Natural killer cell (primary cell): ENCODE measurements around the gene NCR3LG1. TPM values are rescaled to one million over a fixed set of nuclear protein-coding genes. Genes with fewer than 3 reads are reported as not detected.

Source experiments
- ATAC-seq, 3 donors: fragments of 150-1000 bp in 2 of 3; fragments of 200-7000 bp in 1 of 3; cut with Tn5 transposase; 1 replicate in 1 of 3; 2 replicates in 2 of 3; pipeline ENCODE4 v1.10.0; 2021; ENCODE audit warnings: mild to moderate bottlenecking in 2 of 3, moderate library complexity in 2 of 3
- DNase-seq, 2 donors: peaks; one replicate each; pipeline versions ENCODE4 v3.0.0 to v3.0.0-alpha.2; 2013 to 2021; ENCODE audit warnings: mixed read lengths in 1 of 2
- H3K27ac ChIP-seq: one replicate; pipeline ENCODE4 v1.5.1; 2013; ENCODE audit warnings: mild to moderate bottlenecking, low read length
- H3K27me3 ChIP-seq: one replicate; pipeline ENCODE4 v1.6.1; 2013; ENCODE audit warnings: low read length; ENCODE audit not compliant: control insufficient read depth, insufficient read depth
- H3K36me3 ChIP-seq: one replicate; pipeline ENCODE4 v1.6.1; 2013; ENCODE audit warnings: low read length; ENCODE audit not compliant: control insufficient read depth, insufficient read depth
- H3K4me1 ChIP-seq: one replicate; pipeline ENCODE4 v1.6.1; 2013; ENCODE audit warnings: low read length; ENCODE audit not compliant: control insufficient read depth, insufficient read depth
- H3K4me3 ChIP-seq: one replicate; pipeline ENCODE4 v1.5.1; 2013; ENCODE audit warnings: low read length
- H3K9me3 ChIP-seq: one replicate; pipeline ENCODE4 v1.6.1; 2013; ENCODE audit warnings: low read length; ENCODE audit not compliant: control insufficient read depth, insufficient read depth
- H3K27ac Mint-ChIP-seq, 2 donors: one replicate each; pipeline ENCODE4 v1.8.0; 2022; ENCODE audit warnings: mild to moderate bottlenecking in 2 of 2, mixed read lengths in 2 of 2, moderate library complexity in 1 of 2
- H3K27me3 Mint-ChIP-seq, 2 donors: one replicate each; pipeline ENCODE4 v1.8.0; 2022; ENCODE audit warnings: low read depth in 2 of 2, mixed read lengths in 2 of 2
- H3K36me3 Mint-ChIP-seq: one replicate; pipeline ENCODE4 v1.8.0; 2022; ENCODE audit warnings: mixed read lengths
- H3K4me1 Mint-ChIP-seq, 2 donors: one replicate each; pipeline ENCODE4 v1.8.0; 2022; ENCODE audit warnings: mixed read lengths in 2 of 2
- H3K4me3 Mint-ChIP-seq: one replicate; pipeline ENCODE4 v1.8.0; 2022; ENCODE audit warnings: mild to moderate bottlenecking, moderate library complexity, mixed read lengths
- H3K9me3 Mint-ChIP-seq, 2 donors: one replicate each; pipeline ENCODE4 v1.8.0; 2022; ENCODE audit warnings: mixed read lengths in 2 of 2
- WGBS: methylation state at CpG from one replicate; pipeline ENCODE4 v1.1.7; 2013; ENCODE audit warnings: missing lambda C conversion rate; ENCODE audit not compliant: insufficient coverage; 5-methylcytosine and 5-hydroxymethylcytosine counted together
- intact Hi-C: fragments of 100-400 bp; cut with micrococcal nuclease; formaldehyde crosslinking; loops from one replicate; pipeline ENCODE4 v1.14.2; 2022
- total RNA-seq, 4 donors: library from RNA; stranded (reverse); fragments of 120-200 nt in 1 of 4; gene quantifications; one replicate each; pipeline versions ENCODE4 v1.2.3 to v1.2.4, GENCODE V29; 2013 to 2022
- TF ChIP-seq, protein P1 (sequence below): fragments of 200-600 bp; IDR thresholded peaks from one replicate; pipeline ENCODE4 v1.8.0; 2022; ENCODE audit warnings: antibody characterized with exemption

Gene NCR3LG1
- total RNA-seq, 3 donors from 2014 or later (not counting 1 experiment from before 2014, with no cell fraction given), result 6.3 to 10.1 (median 9.7) TPM

DNA sequence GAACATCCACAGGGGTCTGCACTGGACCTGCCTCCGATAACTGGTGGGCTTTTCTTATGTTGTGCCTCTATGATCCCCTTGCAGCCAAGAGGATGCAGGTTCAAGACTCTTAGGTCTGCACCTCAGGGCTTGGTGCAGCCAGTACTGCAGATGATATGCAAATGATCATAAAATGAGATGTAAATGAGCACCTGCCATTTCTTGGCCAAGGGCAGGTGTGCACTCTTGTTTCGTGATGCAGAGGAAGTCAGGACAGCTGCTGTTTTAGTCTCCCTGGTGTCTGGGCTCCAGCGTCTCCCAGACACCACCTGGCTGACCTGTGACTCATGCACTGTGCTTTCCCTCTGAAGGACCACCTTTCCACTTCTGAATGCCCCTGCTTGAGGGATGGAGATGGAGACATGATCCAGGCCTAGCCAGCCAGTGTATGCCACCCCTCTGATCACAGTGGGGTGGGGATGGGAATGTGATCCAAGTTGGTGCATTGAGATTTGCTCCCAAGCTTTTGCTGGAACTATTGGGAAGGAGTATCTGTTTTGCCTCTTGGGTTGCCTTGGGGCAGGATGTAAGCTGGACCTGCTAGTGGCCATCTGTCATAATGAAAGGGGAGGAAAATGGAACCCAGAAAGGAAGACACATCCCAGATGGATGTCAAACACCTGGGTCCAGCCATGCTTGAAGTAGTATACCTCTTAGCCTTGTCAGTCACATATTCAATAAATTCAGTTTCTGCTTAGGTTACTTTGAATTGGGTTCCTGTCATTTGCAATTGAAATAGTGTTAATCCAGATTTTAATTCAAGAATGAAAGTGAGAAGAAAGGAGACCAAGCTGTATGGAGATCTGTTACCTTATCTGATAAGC lies 40.1 kb downstream of the NCR3LG1 start:
- DNase-seq, result no peak
- WGBS, result 67% methylated on average over 3 of the region's 3 CpGs
- no peaks in the 10 kb centered on the region for H3K36me3 ChIP-seq
- H3K27me3 ChIP-seq, result no peaks in the 10 kb centered on the region
- no peaks in the 10 kb centered on the region for H3K9me3 Mint-ChIP-seq
- H3K9me3 ChIP-seq, result no peaks in the 10 kb centered on the region
- H3K27ac Mint-ChIP-seq, result peak overlapping the region in 1 of 2 donors; percentile 56
- peaks cover 0 to 4% of the 10 kb centered on the region in 2 donors for H3K27me3 Mint-ChIP-seq
- peak overlapping the region; percentile 43 for H3K4me3 Mint-ChIP-seq
- H3K4me1 Mint-ChIP-seq, result peaks cover 9 to 11% of the 10 kb centered on the region in 2 donors
- no peaks in the 10 kb centered on the region for H3K36me3 Mint-ChIP-seq
- H3K27ac ChIP-seq, result no peak overlapping the region
- intact Hi-C loops, result no loop called here
- TF ChIP-seq, protein P1, sequence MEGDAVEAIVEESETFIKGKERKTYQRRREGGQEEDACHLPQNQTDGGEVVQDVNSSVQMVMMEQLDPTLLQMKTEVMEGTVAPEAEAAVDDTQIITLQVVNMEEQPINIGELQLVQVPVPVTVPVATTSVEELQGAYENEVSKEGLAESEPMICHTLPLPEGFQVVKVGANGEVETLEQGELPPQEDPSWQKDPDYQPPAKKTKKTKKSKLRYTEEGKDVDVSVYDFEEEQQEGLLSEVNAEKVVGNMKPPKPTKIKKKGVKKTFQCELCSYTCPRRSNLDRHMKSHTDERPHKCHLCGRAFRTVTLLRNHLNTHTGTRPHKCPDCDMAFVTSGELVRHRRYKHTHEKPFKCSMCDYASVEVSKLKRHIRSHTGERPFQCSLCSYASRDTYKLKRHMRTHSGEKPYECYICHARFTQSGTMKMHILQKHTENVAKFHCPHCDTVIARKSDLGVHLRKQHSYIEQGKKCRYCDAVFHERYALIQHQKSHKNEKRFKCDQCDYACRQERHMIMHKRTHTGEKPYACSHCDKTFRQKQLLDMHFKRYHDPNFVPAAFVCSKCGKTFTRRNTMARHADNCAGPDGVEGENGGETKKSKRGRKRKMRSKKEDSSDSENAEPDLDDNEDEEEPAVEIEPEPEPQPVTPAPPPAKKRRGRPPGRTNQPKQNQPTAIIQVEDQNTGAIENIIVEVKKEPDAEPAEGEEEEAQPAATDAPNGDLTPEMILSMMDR, result no peak
- no peak overlapping the region for H3K4me3 ChIP-seq
- H3K4me1 ChIP-seq, result peaks cover 13% of the 10 kb centered on the region
- no peak for ATAC-seq

DNA sequence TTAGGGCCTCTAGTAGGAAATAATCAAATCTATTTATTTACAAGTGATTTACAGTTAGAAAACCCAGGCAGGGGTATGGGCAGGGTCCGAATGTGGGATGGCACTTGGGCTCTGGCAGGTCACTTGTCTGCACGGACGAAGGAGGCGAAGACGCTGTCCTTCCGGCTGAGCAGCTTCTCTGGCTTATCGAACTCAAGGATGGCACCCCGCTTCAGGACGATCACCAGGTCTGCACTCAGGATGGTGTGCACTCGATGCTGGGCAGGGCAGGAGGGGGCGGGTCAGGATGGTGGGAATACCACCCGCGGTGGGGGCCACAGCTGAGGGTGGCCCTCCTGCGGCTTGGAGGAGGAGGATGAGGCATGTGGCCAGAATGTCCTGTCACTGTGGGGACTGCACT lies 41.3 kb downstream of the NCR3LG1 start:
- WGBS, result 92% methylated on average over 14 of the region's 14 CpGs
- no peaks in the 10 kb centered on the region for H3K9me3 Mint-ChIP-seq
- peaks cover 0 to 4% of the 10 kb centered on the region in 2 donors for H3K27me3 Mint-ChIP-seq
- intact Hi-C loops, result no loop called here
- Histone ChIP-seq H3K4me1 (peaks cover 13% of the 10 kb centered on the region), H3K9me3 (no peaks in the 10 kb centered on the region), H3K4me3 (no peak overlapping the region), H3K27me3 (no peaks in the 10 kb centered on the region), H3K27ac (no peak overlapping the region), H3K36me3 (no peaks in the 10 kb centered on the region)
- DNase-seq, result no peak
- H3K36me3 Mint-ChIP-seq, result no peaks in the 10 kb centered on the region
- no peak overlapping the region for H3K27ac Mint-ChIP-seq
- ATAC-seq, result no peak
- no peak overlapping the region for H3K4me3 Mint-ChIP-seq
- TF ChIP-seq, protein P1, result no peak
- peaks cover 0 to 5% of the 10 kb centered on the region in 2 donors for H3K4me1 Mint-ChIP-seq

DNA sequence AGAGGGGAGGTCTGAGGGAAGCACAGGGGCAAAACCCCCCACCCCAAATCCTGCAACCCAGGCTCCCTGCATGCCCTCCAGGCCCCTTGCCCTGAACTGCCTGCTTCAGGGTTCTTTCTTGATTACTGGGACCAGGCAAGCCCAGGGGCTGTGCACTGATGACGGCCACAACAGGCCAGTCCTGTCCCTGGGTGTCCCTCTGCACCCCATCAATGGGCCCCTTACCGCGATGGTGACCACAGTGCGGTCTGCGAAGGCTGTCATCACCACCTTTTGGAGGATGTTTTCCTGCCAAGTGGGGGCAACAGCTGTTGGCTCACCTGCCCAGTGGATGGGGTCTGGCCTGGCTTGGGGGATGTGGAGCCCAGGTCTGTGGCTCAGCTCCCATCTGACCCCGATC lies 41.9 kb downstream of the NCR3LG1 start:
- Histone ChIP-seq H3K36me3 (no peaks in the 10 kb centered on the region), H3K27ac (no peak overlapping the region), H3K4me1 (peaks cover 12% of the 10 kb centered on the region), H3K27me3 (no peaks in the 10 kb centered on the region), H3K4me3 (no peak overlapping the region), H3K9me3 (no peaks in the 10 kb centered on the region)
- intact Hi-C loops, result no loop called here
- ATAC-seq (no peak), DNase-seq (no peak)
- Mint-ChIP-seq H3K4me3 (no peak overlapping the region), H3K27me3 (peaks cover 0 to 4% of the 10 kb centered on the region in 2 donors), H3K36me3 (no peaks in the 10 kb centered on the region), H3K9me3 (no peaks in the 10 kb centered on the region), H3K4me1 (peaks cover 0 to 5% of the 10 kb centered on the region in 2 donors), H3K27ac (no peak overlapping the region)
- WGBS, result 90% methylated on average over 5 of the region's 6 CpGs
- TF ChIP-seq, protein P1, result no peak
